A549 (cell line): ENCODE data around the gene PPFIA4.

ENCODE experiments used
- CEBPB ChIP-seq, 2 experiments: fragments of >200 bp in 1 of 2; sonication (Bioruptor Twin) in 1 of 2; formaldehyde crosslinking in 1 of 2; IDR thresholded peaks; 2 replicates each; pipeline ENCODE4 v1.6.1; 2012 to 2016
- EHMT2 ChIP-seq: fragments of 200-600 bp; sonication (generic); IDR thresholded peaks from 2 replicates; pipeline ENCODE4 v1.6.1; 2016; ENCODE audit warnings: antibody characterized with exemption, low read depth, mild to moderate bottlenecking, moderate library complexity
- ESRRA ChIP-seq: fragments of 150-350 bp; IDR thresholded peaks from 2 replicates; pipeline ENCODE4 v1.6.1; 2014; ENCODE audit warnings: mild to moderate bottlenecking, low read length, borderline replicate concordance
- GATA3 ChIP-seq: IDR thresholded peaks from 2 replicates; pipeline ENCODE4 v1.6.1; 2012; ENCODE audit warnings: borderline replicate concordance
- JUN ChIP-seq, 2 experiments: fragments of >200 bp; sonication (Bioruptor Twin); formaldehyde crosslinking; IDR thresholded peaks; 2 replicates in 1 of 2; 3 replicates in 1 of 2; pipeline ENCODE4 v1.6.1; 2016 to 2017
- KDM1A ChIP-seq: fragments of 200-600 bp; sonication (generic); IDR thresholded peaks from 2 replicates; pipeline ENCODE4 v1.6.1; 2016; ENCODE audit warnings: low read depth, mild to moderate bottlenecking
- MAZ ChIP-seq: fragments of 150-350 bp; IDR thresholded peaks from 2 replicates; pipeline ENCODE4 v1.6.1; 2014; ENCODE audit warnings: antibody characterized with exemption, low read depth, low read length, borderline replicate concordance
- PHF8 ChIP-seq: fragments of 200-600 bp; sonication (generic); IDR thresholded peaks from 2 replicates; pipeline ENCODE4 v1.6.1; 2016; ENCODE audit warnings: low read depth, mild to moderate bottlenecking, antibody characterized with exemption, moderate library complexity, borderline replicate concordance
- POLR2A ChIP-seq: IDR thresholded peaks from 2 replicates; pipeline ENCODE4 v1.6.1; 2012; ENCODE audit warnings: mild to moderate bottlenecking, low read length
- TF ChIP-seq, protein P1 (sequence below): fragments of >200 bp; sonication (Bioruptor Twin); formaldehyde crosslinking; IDR thresholded peaks from 3 replicates; pipeline ENCODE4 v1.5.1; 2016
- TF ChIP-seq, protein P2 (sequence below): fragments of 200-600 bp; sonication (generic); IDR thresholded peaks from 2 replicates; pipeline ENCODE4 v1.6.1; 2016; ENCODE audit warnings: antibody characterized with exemption, mild to moderate bottlenecking, moderate library complexity

DNA sequence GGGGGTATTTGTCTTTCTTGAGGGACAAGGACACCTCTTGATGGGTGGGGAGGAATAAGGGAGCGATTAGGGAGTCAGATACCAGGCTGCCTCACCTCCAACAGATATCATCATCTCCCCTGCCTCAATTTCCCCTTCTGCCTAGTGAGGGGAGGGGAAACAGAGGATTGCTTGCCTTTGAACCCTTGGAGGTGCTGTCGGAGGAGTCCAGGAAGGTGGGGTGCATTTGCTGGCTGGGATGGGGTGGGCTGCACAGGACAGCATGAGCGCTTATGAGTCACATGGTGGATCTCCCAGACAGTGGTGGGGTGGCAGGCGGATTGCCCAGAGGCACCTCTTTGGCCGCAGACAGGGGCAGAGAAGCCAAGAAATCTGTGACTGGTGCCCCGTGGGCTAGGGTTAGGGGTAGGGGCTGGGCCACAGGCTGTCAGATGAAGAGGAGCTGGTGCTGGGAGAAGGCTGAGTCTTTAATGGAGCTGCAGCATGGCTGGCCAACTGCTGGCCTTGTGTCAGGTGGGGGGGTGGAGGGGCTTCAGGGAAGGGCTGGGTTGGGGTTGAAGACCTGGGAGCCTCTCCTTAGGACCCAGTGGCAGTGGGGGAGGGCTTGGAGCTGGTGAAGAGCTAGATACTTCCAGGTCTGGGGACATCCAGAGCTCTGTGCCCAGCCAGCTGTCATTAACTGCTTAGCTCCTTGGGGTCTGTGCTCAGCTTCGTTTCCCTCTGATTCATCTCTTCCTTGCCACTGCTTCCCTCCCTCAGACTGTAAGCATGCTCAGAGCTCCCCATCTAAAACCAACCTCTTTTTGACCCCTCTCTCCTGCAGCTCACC, 94.2 kb downstream of the PPFIA4 start:
- TF ChIP-seq PHF8, result no peak
- TF ChIP-seq, protein P1, sequence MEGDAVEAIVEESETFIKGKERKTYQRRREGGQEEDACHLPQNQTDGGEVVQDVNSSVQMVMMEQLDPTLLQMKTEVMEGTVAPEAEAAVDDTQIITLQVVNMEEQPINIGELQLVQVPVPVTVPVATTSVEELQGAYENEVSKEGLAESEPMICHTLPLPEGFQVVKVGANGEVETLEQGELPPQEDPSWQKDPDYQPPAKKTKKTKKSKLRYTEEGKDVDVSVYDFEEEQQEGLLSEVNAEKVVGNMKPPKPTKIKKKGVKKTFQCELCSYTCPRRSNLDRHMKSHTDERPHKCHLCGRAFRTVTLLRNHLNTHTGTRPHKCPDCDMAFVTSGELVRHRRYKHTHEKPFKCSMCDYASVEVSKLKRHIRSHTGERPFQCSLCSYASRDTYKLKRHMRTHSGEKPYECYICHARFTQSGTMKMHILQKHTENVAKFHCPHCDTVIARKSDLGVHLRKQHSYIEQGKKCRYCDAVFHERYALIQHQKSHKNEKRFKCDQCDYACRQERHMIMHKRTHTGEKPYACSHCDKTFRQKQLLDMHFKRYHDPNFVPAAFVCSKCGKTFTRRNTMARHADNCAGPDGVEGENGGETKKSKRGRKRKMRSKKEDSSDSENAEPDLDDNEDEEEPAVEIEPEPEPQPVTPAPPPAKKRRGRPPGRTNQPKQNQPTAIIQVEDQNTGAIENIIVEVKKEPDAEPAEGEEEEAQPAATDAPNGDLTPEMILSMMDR, result no peak
- no peak for TF ChIP-seq POLR2A
- TF ChIP-seq, protein P2, sequence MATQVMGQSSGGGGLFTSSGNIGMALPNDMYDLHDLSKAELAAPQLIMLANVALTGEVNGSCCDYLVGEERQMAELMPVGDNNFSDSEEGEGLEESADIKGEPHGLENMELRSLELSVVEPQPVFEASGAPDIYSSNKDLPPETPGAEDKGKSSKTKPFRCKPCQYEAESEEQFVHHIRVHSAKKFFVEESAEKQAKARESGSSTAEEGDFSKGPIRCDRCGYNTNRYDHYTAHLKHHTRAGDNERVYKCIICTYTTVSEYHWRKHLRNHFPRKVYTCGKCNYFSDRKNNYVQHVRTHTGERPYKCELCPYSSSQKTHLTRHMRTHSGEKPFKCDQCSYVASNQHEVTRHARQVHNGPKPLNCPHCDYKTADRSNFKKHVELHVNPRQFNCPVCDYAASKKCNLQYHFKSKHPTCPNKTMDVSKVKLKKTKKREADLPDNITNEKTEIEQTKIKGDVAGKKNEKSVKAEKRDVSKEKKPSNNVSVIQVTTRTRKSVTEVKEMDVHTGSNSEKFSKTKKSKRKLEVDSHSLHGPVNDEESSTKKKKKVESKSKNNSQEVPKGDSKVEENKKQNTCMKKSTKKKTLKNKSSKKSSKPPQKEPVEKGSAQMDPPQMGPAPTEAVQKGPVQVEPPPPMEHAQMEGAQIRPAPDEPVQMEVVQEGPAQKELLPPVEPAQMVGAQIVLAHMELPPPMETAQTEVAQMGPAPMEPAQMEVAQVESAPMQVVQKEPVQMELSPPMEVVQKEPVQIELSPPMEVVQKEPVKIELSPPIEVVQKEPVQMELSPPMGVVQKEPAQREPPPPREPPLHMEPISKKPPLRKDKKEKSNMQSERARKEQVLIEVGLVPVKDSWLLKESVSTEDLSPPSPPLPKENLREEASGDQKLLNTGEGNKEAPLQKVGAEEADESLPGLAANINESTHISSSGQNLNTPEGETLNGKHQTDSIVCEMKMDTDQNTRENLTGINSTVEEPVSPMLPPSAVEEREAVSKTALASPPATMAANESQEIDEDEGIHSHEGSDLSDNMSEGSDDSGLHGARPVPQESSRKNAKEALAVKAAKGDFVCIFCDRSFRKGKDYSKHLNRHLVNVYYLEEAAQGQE, result no peak
- TF ChIP-seq KDM1A, result no peak
- no peak for TF ChIP-seq GATA3
- no peak for TF ChIP-seq CEBPB (IDR thresholded peaks at IDR 0.05)
- TF ChIP-seq EHMT2, result no peak
- no peak for TF ChIP-seq JUN (IDR thresholded peaks at IDR 0.05)
- TF ChIP-seq MAZ, result no peak
- no peak for TF ChIP-seq ESRRA
